Prostate gland (tissue), 2 donors: ENCODE measurements around the gene KLF16.

Experiments used
- POLR2A ChIP-seq: fragments of 450-650 bp; IDR thresholded peaks from one replicate; pipeline ENCODE4 v1.6.1; 2016; ENCODE audit warnings: antibody characterized with exemption, mild to moderate bottlenecking
- POLR2AphosphoS5 ChIP-seq: sonication (generic); formaldehyde crosslinking; IDR thresholded peaks from one replicate; pipeline ENCODE4 v1.6.1; 2017; ENCODE audit warnings: antibody characterized with exemption
- TF ChIP-seq, protein P1 (sequence below), 4 experiments: fragments of 200-600 bp in 2 of 4; fragments of 450-650 bp in 2 of 4; sonication (generic) in 2 of 4; IDR thresholded peaks; 1 replicate in 3 of 4; 2 replicates in 1 of 4; pipeline ENCODE4 v1.5.1; 2016 to 2019; ENCODE audit warnings: antibody characterized with exemption in 4 of 4, mild to moderate bottlenecking in 2 of 4, moderate library complexity in 2 of 4

DNA sequence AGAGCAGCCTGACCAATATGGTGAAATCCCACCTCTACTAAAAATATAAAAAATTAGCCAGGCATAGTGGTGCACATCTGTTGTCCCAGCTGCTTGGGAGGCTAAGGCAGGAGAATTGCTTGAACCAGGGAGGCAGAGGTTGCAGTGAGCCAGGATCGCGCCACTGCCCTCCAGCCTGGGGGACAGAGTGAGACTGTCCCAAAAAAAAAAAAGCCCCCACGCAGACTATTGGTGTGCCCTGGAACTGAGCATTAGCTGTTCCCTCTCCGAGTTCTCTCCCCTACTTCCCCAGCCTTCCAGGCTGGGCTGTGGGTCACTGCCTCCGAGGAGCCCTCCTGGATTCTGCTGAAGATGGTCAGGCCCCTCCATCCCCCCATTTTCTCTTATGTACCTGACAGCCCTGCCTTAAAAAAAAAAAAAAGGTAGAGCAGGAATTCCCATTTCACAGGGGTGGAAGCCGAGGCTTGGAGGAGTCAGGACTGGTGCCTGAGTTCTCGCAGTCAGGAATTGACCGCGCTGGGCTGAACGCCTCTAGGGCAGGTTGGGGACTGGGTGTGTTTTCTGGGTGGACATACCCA, 43.7 kb upstream of the KLF16 start:
- TF ChIP-seq, protein P1, sequence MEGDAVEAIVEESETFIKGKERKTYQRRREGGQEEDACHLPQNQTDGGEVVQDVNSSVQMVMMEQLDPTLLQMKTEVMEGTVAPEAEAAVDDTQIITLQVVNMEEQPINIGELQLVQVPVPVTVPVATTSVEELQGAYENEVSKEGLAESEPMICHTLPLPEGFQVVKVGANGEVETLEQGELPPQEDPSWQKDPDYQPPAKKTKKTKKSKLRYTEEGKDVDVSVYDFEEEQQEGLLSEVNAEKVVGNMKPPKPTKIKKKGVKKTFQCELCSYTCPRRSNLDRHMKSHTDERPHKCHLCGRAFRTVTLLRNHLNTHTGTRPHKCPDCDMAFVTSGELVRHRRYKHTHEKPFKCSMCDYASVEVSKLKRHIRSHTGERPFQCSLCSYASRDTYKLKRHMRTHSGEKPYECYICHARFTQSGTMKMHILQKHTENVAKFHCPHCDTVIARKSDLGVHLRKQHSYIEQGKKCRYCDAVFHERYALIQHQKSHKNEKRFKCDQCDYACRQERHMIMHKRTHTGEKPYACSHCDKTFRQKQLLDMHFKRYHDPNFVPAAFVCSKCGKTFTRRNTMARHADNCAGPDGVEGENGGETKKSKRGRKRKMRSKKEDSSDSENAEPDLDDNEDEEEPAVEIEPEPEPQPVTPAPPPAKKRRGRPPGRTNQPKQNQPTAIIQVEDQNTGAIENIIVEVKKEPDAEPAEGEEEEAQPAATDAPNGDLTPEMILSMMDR (IDR thresholded peaks at IDR 0.05): no peak
- TF ChIP-seq POLR2A (no peak), POLR2AphosphoS5 (no peak)
